ENCODE measurements around the gene RIPOR3.
"Not testable (repeated sequence)": the region's sequence is repeated elsewhere in the genome, so short reads cannot be mapped to it uniquely, and the experiment has no call there.

The RIPOR3 gene

DNA sequence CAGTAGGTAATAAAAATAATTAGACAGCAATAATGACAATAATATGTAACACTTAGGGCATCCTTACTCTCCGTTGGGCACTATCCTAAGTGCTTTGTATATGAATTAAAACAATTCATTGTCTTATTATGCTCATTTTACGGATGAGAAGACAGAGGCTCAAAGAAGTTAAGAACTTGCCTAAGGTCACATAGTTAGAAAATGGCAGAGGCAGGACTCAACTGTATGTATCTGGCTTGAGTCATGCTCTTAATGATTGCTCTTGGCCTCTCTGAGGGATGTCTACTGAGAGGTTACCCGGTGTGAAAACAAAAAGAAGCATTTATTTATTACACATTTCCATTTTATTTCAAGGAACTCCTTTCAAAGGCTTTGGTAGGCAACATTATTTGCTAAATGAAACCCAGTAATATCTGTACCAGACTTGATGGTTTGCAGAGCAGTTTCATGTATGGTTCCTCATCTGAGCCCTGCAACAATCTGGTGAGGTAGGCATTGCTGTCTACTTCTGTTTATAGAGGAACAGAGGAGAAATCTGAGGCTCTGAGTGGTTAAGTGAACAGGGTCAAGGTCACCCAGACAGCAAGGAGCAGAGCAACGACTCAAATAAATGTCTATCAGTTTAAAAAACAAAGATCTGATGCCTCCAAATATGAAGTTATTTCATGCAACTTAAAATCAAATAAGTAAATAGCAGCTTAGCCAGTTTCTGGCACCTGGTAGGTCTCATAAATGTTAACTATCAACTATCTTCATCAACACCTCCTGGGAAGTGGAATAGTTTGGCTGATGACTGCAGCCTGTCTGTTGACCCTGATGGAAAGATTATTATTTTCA, 35.8 kb upstream of the RIPOR3 start:
- H3K4me3 ChIP-seq (ENCODE audit: low read length), result no peak overlapping the region
- no peak for DNase-seq (ENCODE audit: low read depth, low spot score)

DNA sequence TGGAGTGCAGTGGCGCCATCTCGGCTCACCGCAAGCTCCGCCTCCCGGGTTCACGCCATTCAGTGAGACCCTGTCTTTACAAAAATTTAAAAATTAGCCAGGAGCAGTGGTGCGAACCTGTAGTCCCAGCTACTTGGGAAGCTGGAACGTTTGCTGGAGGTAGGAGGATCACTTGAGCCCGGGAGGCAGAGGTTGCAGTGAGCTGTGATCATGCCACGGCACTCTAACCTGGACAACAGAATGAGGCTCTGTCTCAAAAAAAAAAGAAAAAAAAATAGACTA, 34.3 kb upstream of the RIPOR3 start:
- no peak overlapping the region for H3K4me3 ChIP-seq (ENCODE audit: low read length)

DNA sequence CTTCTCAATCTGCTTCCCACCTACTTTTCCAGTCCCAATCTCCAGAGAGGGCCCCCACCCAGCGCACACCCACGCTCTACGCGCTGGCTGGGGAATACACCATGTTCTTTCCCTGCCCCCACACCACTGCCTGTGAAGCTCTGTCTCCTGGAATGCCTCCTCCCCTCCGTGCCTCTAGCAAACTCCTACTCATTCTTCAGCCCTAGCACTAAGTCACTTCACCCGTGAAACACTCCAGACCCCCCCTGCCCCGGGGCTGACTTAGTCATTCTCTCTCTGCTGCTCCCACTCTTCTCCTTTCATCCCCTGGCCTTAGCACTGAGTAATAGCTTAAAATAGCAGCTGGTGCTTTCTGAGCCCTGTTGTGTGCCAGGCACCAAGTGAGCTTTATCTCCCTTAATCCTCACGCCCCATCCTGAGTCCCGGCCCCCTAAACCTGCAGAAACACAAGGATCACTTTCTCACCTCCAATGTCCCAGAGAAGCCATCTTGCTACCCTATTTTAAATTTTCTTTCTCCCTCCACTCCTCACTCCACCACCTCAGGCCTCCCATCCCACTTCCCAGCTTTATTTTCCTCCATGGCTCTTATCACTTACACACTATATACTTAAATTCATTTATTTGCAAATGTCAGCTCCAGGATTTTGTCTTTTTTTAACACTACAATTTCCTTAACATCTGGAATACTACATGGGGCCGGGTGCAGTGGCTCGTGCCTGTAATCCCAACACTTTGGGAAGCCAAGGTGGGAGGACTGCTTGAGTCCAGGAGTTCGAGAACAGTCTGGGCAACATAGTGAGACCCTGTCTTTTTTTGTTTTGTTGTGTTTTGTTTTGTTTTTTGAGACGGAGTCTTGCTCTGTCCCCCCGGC, 33.7 kb upstream of the RIPOR3 start:
- H3K4me3 ChIP-seq (ENCODE audit: low read length), result no peak overlapping the region
- DNase-seq (ENCODE audit: low read depth, low spot score), result no peak

More for the DNA sequence above, 34.3 kb upstream of the RIPOR3 start:
- DNase-seq (ENCODE audit: low read depth, low spot score), result no peak

DNA sequence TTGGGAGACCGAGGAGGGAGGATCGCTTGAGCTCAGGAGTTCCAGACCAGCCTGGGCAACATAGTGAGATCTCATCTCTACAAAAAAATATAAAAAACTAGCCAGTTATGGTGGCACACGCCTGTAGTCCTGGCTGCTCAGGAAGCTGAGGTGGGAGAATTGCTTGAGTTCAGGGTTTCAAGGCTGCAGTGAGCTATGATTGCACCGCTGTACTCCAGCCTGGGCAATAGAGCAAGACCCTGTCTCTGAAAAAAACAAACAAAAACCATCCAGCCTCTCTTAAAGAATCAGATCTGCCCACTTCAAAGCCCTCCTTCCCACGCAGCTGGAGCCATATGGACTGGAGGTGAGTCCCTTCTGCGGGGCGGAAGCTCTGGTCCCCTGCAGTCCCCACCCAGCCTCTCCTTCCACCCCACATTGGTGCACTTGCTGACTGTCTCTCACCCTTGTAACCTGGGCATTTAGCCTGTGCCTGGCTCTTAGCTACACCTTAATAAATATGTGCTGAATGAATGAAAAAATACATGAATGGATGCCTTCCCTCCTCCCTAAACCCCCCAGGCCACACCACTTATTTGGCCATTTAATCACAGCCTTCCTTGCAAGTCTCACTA, 32.9 kb upstream of the RIPOR3 start:
- DNase-seq (ENCODE audit: low read depth, low spot score), result no peak
- no peak overlapping the region for H3K4me3 ChIP-seq (ENCODE audit: low read length)

DNA sequence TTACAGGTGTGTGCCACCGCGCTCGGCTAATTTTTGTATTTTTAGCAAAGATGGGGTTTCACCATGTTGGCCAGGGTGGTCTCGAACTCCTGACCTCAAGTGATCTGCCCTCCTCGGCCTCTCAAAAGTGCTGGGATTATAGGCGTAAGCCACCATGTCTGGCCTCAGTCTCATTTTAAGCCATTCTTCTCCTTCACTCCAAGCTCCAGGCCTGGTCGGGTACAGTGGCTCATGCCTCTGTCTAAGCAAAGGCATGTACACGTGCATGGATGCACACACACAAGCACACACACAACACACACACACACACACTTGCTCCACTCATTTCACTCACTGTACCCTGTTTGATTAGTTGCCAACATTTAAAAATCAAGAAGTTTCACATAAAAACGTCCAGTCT, 32.3 kb upstream of the RIPOR3 start:
- no peak for DNase-seq (ENCODE audit: low read depth, low spot score)
- no peak overlapping the region for H3K4me3 ChIP-seq (ENCODE audit: low read length)

DNA sequence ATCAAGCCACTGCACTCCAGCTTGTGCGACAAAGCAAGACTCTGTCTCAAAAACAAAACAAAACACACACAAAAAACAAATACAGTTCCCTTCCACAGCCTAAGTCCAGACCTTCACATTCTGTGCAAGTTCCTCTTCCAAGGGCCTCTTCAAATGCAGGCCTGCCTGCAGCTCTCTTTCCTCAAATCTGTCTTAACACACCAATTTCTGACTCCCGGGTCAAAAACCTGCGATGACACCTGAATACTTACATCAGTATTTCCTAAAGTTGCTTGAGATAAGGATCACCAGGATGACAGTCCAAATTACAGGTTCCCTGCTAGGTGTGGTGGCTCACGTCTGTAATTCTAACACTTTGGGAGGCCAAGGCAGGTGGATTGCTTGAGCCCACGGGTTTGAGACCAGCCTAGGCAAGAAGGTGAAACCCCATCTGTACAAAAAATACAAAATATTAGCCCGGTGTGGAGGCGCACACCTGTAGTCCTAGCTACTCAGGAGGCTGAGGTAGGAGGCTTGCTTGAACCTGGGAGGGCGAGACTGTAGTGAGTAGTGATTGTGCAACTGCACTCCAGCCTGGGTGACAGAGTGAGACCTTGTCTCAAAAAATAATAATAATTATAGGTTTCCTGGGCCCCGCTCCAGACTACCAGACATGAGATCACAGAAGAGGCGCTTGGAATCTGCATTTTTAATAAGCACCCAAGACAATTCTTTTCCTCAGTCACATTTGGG, 31.2 kb upstream of the RIPOR3 start:
- no peak overlapping the region for H3K4me3 ChIP-seq (ENCODE audit: low read length)
- DNase-seq (ENCODE audit: low read depth, low spot score), result no peak

DNA sequence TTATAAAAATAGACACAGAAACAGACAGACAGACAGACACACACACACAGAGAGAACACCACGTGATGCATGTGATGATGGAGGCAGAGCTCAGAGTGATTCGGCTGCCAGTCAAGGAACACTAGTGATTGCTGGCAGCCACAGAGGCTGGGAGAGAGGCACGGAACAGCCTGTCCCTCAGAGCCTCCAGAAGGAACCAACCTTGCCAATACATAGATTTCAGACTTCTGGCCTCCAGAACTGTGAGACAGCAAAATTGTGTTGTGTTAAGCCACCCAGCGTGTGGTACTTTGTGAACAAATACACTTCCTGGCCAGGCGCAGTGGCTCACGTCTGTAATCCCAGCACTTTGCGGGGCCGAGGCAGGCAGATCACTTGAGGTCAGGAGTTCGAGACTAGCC, 30.5 kb upstream of the RIPOR3 start:
- no peak overlapping the region for H3K4me3 ChIP-seq (ENCODE audit: low read length)
- DNase-seq (ENCODE audit: low read depth, low spot score), result no peak

DNA sequence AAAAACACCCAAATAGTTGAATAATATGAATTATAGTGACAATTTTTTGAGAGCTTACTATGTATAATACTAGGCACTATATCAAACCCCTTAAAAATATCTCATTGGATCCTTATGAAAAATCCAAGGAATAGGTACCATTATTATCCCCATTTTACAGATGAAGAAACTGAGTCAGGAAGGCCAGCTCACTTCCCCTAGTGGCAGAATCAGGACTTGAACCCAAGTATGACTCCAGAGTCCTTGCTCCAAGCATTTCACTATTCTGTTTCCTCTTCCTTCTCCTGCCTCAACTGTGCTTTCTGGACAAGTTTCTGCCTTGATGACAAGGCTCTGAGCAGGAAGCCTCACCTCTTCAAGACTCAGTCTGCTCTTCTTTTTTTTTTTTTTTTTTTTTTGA, 29.2 kb upstream of the RIPOR3 start:
- H3K4me3 ChIP-seq (ENCODE audit: low read length), result no peak overlapping the region
- no peak for DNase-seq (ENCODE audit: low read depth, low spot score)

DNA sequence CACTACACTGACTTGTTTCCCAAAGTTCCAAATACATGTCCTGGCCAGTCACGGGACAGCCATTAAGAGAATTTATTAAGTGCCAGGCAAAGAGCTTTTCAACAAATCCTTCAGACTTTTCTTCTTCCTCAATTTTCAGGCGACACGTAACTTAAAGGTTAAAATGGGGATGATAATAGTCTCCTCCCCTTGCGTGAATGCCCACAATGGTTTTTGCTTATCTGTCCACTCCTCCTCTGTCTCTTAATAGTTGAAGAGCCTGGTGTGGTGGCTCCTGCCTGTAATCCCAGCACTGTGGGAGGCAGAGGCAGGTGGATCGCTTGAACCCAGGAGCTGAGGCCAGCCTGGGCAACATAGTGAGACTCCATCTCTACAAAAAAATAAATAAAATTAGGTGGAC, 28.7 kb upstream of the RIPOR3 start:
- DNase-seq (ENCODE audit: low read depth, low spot score), result no peak

DNA sequence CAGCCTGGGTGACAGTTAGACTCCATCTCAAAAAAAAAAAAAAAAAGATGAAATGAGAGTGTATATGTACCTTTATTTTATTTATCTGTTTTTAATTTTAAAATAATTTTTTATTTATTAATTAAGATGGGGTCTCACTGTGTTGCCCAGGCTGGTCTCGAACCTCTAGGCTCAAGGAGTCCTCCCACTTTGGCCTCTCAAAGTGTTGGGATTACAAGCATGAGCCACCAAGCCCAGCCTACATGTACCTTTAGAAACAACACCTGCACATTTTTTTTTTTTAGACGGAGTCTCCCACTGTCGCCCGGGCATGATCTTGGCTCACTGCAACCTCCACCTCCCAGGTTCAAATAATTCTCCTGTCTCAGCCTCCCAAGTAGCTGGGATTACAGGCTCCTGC, 28.0 kb upstream of the RIPOR3 start:
- H3K4me3 ChIP-seq (ENCODE audit: low read length), result no peak overlapping the region
- DNase-seq (ENCODE audit: low read depth, low spot score), result no peak

More for the DNA sequence above, 28.7 kb upstream of the RIPOR3 start:
- H3K4me3 ChIP-seq (ENCODE audit: low read length), result no peak overlapping the region

DNA sequence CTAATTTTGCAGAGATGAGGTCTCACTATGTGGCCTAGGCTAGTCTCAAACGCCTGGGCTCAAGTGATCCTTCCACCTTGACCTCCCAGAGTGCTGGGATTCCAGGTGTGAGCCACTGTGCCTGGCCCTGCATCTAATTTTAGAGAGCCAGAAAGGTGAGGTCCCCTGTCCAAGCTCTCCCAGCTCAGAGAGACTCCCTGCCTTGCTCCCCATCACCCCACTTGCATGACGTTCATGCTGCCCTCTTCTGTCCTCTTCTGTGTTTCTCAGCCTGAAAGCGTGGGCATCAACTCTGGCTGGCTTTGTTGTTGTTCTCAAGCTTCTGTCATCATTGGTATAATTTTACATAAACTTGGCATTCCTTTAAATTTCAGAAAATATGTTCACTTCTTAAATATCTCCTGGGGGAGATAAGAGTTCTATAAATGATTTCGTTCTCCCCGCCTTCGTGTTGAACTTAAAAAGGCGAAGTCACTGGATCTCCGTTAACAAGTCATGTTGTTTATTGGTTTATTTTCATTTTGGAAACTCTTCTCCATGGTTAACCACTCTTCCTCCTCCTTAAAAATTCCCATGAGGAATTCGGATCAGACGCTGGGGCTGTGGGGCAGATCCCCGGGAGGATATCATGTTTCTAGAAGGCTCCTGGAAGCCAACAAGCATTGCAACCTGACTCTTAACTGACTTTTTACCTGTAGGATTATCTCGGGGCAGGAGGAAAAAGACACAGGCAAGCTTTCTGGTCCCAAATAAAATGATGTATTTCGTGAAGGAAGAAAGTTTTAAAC, 26.8 kb upstream of the RIPOR3 start:
- no peak overlapping the region for H3K4me3 ChIP-seq (ENCODE audit: low read length)
- DNase-seq (ENCODE audit: low read depth, low spot score), result no peak

DNA sequence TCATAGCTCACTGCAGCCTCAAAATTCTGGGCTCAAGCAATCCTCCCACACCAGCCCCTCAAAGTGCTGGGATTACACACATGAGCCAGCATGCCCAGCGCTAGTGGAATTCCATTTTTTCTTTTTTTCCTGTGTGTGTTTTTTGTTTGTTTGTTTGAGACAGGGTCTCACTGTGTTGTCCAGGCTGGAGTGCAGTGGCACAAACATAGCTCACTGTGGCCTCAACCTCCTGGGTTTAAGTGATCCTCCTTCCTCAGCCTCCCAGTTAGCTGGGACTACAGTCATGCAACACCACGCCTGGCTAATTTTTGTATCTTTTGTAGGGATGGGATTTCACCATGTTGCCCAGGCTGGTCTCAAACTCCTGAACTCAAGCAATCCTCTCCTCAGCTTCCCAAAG, 26.0 kb upstream of the RIPOR3 start:
- no peak overlapping the region for H3K4me3 ChIP-seq (ENCODE audit: low read length)
- no peak for DNase-seq (ENCODE audit: low read depth, low spot score)

DNA sequence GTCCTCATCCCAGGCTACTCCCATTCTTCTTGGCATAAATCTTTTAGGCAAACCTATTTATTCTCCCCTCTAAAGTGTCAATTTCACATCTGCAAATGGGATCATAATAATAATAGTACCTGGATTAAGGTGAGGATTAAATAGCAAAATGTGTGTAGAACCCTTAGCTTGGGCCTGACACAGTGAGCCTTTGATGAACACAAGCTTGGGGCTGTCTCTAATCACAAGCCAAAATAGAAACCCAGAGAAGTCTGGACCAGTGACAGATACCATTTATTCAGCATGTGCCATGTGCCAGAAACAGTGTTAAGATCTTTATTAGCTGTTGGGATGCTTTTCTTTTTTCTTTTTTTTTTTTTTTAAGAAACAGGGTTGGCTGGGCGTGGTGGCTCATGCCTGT, 25.2 kb upstream of the RIPOR3 start:
- no peak overlapping the region for H3K4me3 ChIP-seq (ENCODE audit: low read length)
- DNase-seq (ENCODE audit: low read depth, low spot score), result no peak

DNA sequence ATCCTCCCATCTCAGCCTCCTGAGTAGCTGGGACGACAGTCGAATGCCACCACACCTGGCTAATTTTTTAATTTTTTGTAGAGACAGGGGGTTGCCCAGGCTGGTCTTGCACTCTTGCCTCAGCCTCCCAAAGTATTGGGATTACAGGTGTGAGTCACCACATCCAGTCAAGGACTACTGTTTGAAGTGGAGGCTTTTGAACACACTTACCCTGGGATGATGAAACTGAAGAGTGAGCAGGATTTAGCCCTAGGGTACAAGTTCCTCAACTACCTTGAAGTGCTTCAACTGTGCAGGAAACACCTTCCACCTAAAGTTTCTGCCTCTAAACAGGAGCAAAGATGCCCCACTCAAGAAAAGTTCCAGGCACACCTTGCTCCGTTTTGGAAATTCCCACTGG, 24.4 kb upstream of the RIPOR3 start:
- DNase-seq (ENCODE audit: low read depth, low spot score), result no peak

DNA sequence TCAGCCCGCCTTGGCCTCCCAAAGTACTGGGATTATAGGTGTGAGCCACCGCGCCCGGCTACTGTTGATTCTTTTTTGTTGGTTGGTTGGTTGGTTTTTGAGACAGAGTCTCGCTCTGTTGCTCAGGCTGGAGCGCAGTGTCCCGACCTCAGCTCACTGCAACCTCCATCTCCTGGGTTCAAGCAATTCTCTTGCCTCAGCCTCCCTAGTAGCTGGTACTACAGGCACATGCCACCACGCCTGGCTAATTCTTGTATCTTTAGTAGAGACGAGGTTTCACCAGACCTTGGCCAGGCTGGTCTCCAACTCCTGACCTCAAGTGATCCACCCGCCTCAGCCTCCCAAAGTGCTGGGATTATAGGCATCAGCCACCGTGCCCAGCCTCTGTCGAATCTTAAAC, 23.1 kb upstream of the RIPOR3 start:
- DNase-seq (ENCODE audit: low read depth, low spot score); H3K4me3 ChIP-seq (ENCODE audit: low read length): not testable (repeated sequence)

More for the DNA sequence above, 24.4 kb upstream of the RIPOR3 start:
- no peak overlapping the region for H3K4me3 ChIP-seq (ENCODE audit: low read length)

DNA sequence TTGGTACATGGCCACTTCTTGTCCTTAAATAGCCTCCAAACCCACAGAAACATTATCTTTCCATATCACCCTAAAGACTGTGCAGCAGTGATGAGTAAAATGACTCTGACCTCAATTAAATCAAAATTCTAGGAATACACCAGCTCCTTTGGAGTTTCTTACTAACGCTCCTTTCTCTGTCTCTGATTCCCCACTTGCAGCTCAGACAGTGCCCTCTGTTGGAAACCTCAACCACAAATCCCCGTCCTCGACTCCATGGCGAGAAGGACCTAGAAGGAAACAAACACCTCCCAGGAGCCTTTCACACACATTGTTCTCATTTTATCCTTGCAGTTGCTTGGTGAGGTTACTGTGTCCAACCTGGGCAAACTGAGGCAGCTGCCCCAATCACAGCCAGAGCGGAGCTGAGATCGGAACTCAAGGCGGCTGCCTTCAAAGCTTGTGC, 22.3 kb upstream of the RIPOR3 start:
- H3K4me3 ChIP-seq (ENCODE audit: low read length), result no peak overlapping the region
- no peak for DNase-seq (ENCODE audit: low read depth, low spot score)

DNA sequence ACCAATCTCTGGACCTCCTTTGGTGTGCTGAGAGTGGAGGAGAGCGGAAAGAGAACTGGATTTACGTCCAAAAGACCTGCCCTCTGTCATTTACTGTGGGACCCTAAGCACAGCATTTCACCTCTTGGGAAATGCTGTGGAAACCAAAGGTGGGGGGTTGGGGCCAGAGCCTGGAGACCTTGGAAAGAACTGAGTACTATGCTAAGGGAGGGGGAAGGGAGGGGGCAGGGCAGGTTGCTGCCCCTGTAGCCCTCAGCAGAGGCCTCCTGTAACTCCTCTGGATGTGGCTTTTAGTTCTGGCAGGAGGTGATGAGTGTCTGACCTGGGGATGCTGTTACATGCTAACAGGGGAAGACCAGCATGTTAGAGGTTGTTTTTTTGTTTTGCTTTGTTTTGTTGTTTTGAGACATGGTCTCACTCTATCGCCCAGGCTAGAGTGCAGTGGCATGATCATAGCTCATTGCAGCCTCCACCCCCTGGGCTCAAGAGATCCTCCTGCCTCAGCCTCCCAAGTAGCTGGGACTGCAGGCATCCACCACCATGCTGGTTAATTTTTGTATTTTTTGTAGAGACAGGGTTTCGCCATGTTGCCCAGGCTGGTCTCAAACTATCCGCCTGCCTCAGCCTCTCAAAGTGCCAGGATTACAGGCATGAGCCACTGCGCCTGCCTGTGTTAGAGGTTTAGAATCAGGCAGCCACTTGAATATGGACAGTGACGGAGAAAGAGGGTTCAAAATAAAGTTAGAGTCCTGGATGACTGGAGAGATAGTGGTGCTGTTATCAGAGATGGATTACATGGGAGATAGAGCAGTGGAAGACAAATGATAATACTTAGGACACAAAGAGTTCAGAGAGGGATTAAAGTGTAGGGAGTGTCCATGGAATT, 21.7 kb upstream of the RIPOR3 start:
- DNase-seq (ENCODE audit: low read depth, low spot score), result no peak
- H3K4me3 ChIP-seq (ENCODE audit: low read length), result no peak overlapping the region

Data from Jurkat, Clone E6-1 (cell line).